DND-41 (cell line): Measurements from ENCODE around the gene UBXN10.

Experiments used
- ATAC-seq: fragments of 200-7000 bp; cut with Tn5 transposase; 3 replicates; pipeline ENCODE4 v1.9.1; 2021; ENCODE audit warnings: low read depth; ENCODE audit not compliant: insufficient read depth
- DNase-seq: peaks from one replicate; pipeline ENCODE4 v3.0.0-alpha.2; 2020
- H2AFZ ChIP-seq: 2 replicates; pipeline ENCODE4 v1.6.0; 2012; ENCODE audit warnings: low read depth, low read length
- H3K27ac ChIP-seq: 2 replicates; pipeline ENCODE4 v1.5.1; 2012; ENCODE audit warnings: low read length, inconsistent platforms
- H3K27me3 ChIP-seq: fragments of 200-600 bp; sonication (generic); 2 replicates; pipeline ENCODE4 v1.6.0; 2012; ENCODE audit warnings: low read length, mild to moderate bottlenecking, inconsistent platforms; ENCODE audit not compliant: insufficient read depth, poor library complexity
- H3K36me3 ChIP-seq: 2 replicates; pipeline ENCODE4 v1.5.1; 2012; ENCODE audit warnings: low read length, inconsistent platforms; ENCODE audit not compliant: insufficient read depth
- H3K4me1 ChIP-seq: 2 replicates; pipeline ENCODE4 v1.5.1; 2012; ENCODE audit warnings: mild to moderate bottlenecking, low read length; ENCODE audit not compliant: insufficient read depth
- H3K4me2 ChIP-seq: 2 replicates; pipeline ENCODE4 v1.6.0; 2012; ENCODE audit warnings: mild to moderate bottlenecking, moderate library complexity, low read length, inconsistent platforms; ENCODE audit not compliant: insufficient read depth
- H3K4me3 ChIP-seq, 2 experiments: fragments of 200-600 bp in 1 of 2; shearing (Covaris generic) in 1 of 2; 2 replicates each; pipeline ENCODE4 v1.5.1; 2012 to 2016; ENCODE audit warnings: inconsistent platforms in 2 of 2, low read length in 2 of 2, mild to moderate bottlenecking in 2 of 2, low read depth in 1 of 2, moderate library complexity in 1 of 2
- H3K79me2 ChIP-seq: 2 replicates; pipeline ENCODE4 v1.6.0; 2012; ENCODE audit warnings: low read length, inconsistent platforms; ENCODE audit not compliant: insufficient read depth
- H3K9ac ChIP-seq: 2 replicates; pipeline ENCODE4 v1.6.0; 2012; ENCODE audit warnings: low read depth, mild to moderate bottlenecking, inconsistent platforms, low read length, moderate library complexity
- H3K9me3 ChIP-seq: 2 replicates; pipeline ENCODE4 v1.5.1; 2012; ENCODE audit warnings: low read length, moderate library complexity, mild to moderate bottlenecking, inconsistent platforms; ENCODE audit not compliant: insufficient read depth, severe bottlenecking
- H4K20me1 ChIP-seq: 2 replicates; pipeline ENCODE4 v1.6.0; 2012; ENCODE audit warnings: low read length; ENCODE audit not compliant: insufficient read depth
- CTCF ChIP-seq: IDR thresholded peaks from 2 replicates; pipeline ENCODE4 v1.5.1; 2012; ENCODE audit warnings: borderline replicate concordance, low read length, moderate library complexity, mild to moderate bottlenecking; ENCODE audit not compliant: poor library complexity, severe bottlenecking; ENCODE audit errors: extremely low read depth
- EZH2 ChIP-seq: IDR thresholded peaks from 3 replicates; pipeline ENCODE4 v1.6.1; 2012; ENCODE audit warnings: borderline replicate concordance, low read depth, mild to moderate bottlenecking, moderate library complexity, low read length, inconsistent platforms; ENCODE audit not compliant: severe bottlenecking

Gene UBXN10

GRCh38 chr1:20150326-20150705 is 35.6 kb upstream of the UBXN10 start:
- Histone ChIP-seq H3K79me2 (no peaks in the 10 kb centered on the region), H3K4me1 (peaks cover 9% of the 10 kb centered on the region), H4K20me1 (no peaks in the 10 kb centered on the region), H3K4me3 (no peak overlapping the region), H3K27me3 (no peaks in the 10 kb centered on the region), H3K9ac (no peak overlapping the region), H2AFZ (no peak overlapping the region), H3K27ac (no peak overlapping the region), H3K36me3 (no peaks in the 10 kb centered on the region), H3K9me3 (no peaks in the 10 kb centered on the region), H3K4me2 (no peak overlapping the region)
- DNase-seq (no peak), ATAC-seq (no peak)
- TF ChIP-seq EZH2 = no peak
- TF ChIP-seq CTCF = no peak

- Histone ChIP-seq H4K20me1 (no peaks in the 10 kb centered on the region), H3K9me3 (no peaks in the 10 kb centered on the region), H2AFZ (no peak overlapping the region), H3K4me3 (no peak overlapping the region), H3K79me2 (no peaks in the 10 kb centered on the region), H3K27ac (no peak overlapping the region), H3K9ac (no peak overlapping the region), H3K27me3 (no peaks in the 10 kb centered on the region), H3K4me1 (peaks cover 9% of the 10 kb centered on the region), H3K4me2 (no peak overlapping the region), H3K36me3 (no peaks in the 10 kb centered on the region)
- DNase-seq = no peak
- TF ChIP-seq EZH2 (no peak), CTCF (no peak)
- ATAC-seq = no peak
Observed at GRCh38 chr1:20150969-20151368, 34.9 kb upstream of the UBXN10 start.

GRCh38 chr1:20151906-20152598 is 33.8 kb upstream of the UBXN10 start:
- peak overlapping the region; percentile 19; the same call in 1 of the 2 replicates for H3K9ac ChIP-seq
- DNase-seq (peak; percentile 74), ATAC-seq (peak; percentile 94)
- no peaks in the 10 kb centered on the region for H3K79me2 ChIP-seq
- H3K27me3 ChIP-seq = no peaks in the 10 kb centered on the region
- TF ChIP-seq CTCF (peak; percentile 94), EZH2 (no peak)
- H3K36me3 ChIP-seq = no peaks in the 10 kb centered on the region
- H3K4me2 ChIP-seq = peak overlapping the region; percentile 51
- H3K4me3 ChIP-seq = peak overlapping the region in 1 of 2 experiments; percentile 6; a peak in 1 of 4 replicates
- peaks cover 9% of the 10 kb centered on the region for H3K4me1 ChIP-seq
- H3K27ac ChIP-seq = no peak overlapping the region
- no peaks in the 10 kb centered on the region for H4K20me1 ChIP-seq
- peak overlapping the region; percentile 44 for H2AFZ ChIP-seq
- H3K9me3 ChIP-seq = no peaks in the 10 kb centered on the region
